Occipital lobe (tissue), 2 donors: ENCODE data around the gene PEAK1. TPM values are rescaled to one million over a fixed set of nuclear protein-coding genes. Genes with fewer than 3 reads are reported as not detected.

ENCODE experiments used
- DNase-seq: peaks from one replicate; lab custom pipeline; 2025; lab: John Stamatoyannopoulos, UW
- total RNA-seq: library from RNA; depleted of rRNA; stranded (reverse); fragments of >200 nt; gene quantifications from one replicate; pipeline ENCODE4 v1.2.3, GENCODE V29; 2014

Gene PEAK1
- total RNA-seq, 1 donor from 2014 or later = 25.4 TPM

GRCh38 chr15:77402740-77403379 is 17.0 kb downstream of the PEAK1 start:
- DNase-seq = no peak

DNA sequence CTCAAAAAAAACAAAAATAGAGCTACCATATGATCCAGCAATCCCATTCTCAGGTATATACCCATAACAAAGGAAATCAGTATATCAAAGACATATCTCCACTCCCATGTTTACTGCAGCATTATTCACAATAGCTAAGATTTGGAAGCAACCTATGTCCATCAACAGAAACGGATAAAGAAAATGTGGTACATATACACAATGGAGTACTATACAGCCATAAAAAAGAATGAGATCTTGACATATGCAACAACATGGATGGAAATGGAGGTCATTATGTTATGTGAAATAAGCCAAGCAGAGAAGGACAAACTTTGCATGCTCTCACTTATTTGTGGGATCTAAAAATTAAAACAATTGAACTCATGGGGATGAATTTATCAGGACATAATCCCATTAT is 19.6 kb downstream of the PEAK1 start:
- DNase-seq = no peak

GRCh38 chr15:77398927-77399326 is 21.0 kb downstream of the PEAK1 start:
- DNase-seq = no peak

GRCh38 chr15:77396692-77397091 is 23.2 kb downstream of the PEAK1 start:
- no peak for DNase-seq

- DNase-seq = no peak
Observed at GRCh38 chr15:77395013-77395774, 24.7 kb downstream of the PEAK1 start.

- DNase-seq = no peak
Observed at GRCh38 chr15:77393471-77393840, 26.4 kb downstream of the PEAK1 start.

GRCh38 chr15:77392762-77393470 is 27.0 kb downstream of the PEAK1 start:
- DNase-seq = no peak

GRCh38 chr15:77391372-77391951 is 28.4 kb downstream of the PEAK1 start:
- no peak for DNase-seq

- no peak for DNase-seq
Observed at GRCh38 chr15:77387365-77388105, 32.4 kb downstream of the PEAK1 start.

GRCh38 chr15:77386626-77387025 is 33.3 kb downstream of the PEAK1 start:
- DNase-seq = no peak

DNA sequence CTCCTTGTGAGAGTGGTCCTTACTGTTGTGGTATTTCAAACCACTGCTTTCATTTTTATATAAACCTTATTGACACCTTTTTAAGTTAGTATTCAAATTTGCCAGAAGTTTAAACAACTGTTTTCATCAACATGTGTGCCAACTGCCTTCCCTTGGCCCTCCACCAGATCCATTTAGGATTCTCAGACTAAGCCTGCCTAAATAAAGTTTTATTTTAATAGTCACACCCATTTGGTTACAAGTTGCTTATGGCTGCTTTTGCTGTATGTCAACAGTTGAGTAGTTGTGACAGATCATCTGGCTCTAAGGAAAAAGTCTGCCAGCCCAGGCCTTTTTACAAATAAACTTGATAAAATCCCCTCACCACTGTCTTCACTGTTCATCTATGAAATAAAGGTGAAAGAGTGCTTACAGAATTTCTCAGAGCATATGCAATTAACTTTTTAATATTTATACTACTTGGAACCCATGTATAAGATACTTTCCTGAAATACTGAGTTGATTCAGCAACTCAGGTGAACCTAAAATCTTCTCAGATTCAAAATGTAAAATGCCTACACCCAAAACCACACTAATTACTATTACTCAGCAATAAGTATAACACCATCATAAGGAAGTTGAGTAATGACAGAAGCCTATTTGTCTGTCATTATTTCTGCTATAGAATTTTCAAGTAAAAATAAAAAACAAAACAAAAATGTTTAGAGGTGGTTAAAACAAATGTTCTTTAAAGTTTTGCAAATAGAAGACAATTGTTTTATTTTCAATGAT is 35.1 kb downstream of the PEAK1 start:
- no peak for DNase-seq

DNA sequence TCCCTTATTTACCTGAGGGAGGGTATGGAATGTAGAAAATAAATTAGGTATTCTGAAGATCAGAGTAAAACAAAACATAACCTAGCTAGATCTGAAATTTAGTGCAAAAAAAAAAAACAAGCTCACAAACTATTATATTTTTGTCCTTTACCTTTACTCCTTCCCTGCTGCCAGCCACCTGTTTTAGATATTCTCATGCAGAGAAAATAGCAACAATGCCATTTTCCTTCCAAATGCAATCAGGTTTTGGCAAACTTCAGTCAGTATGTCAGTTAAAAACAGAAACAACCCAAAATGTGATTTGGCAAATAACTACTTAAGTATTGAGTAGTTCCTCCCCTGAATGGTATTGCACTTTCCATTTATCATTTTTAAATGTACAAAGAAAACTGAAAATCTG is 35.8 kb downstream of the PEAK1 start:
- no peak for DNase-seq

GRCh38 chr15:77380033-77380432 is 39.9 kb downstream of the PEAK1 start:
- no peak for DNase-seq

GRCh38 chr15:77376770-77377169 is 43.1 kb downstream of the PEAK1 start:
- no peak for DNase-seq

DNA sequence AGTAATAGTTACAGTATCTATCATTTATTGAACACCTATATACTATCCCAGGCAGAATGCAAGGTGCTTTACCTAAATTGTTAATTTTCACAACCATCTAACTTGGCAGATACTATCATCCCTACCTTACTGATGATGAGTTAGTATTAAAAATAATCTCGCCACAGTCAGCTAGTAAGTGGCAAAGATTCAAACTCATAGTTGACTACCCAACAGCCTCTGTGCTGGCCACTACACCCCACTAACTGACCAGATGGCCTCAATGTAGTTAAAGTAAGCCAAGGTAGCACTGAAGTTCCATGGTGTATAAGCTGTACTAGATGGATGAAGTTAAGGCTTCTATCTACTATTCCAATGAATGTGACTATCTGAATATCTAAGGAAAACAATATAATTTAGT is 44.8 kb downstream of the PEAK1 start:
- no peak for DNase-seq

DNA sequence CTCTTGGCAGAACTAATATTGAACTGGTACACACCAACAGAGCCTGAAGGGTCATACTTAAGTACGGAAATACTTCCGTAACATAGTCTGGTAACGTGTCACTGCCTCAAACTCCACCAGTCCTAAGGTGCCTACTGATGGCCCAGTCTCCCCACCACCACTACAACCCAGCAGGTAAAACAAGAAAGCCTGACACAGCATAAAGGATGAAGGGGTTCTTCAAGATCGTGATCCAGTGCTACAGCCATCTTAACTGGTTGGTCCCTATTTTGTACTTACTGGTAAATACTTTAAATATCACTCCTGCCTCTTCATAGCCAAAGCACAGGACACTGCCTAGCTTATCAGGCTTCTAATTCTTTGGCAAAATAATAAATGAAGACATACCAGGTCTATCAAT is 46.5 kb downstream of the PEAK1 start:
- no peak for DNase-seq

GRCh38 chr15:77371850-77372563 is 47.9 kb downstream of the PEAK1 start:
- no peak for DNase-seq

GRCh38 chr15:77370580-77370979 is 49.3 kb downstream of the PEAK1 start:
- DNase-seq = no peak

GRCh38 chr15:77369168-77369567 is 50.7 kb downstream of the PEAK1 start:
- no peak for DNase-seq

DNA sequence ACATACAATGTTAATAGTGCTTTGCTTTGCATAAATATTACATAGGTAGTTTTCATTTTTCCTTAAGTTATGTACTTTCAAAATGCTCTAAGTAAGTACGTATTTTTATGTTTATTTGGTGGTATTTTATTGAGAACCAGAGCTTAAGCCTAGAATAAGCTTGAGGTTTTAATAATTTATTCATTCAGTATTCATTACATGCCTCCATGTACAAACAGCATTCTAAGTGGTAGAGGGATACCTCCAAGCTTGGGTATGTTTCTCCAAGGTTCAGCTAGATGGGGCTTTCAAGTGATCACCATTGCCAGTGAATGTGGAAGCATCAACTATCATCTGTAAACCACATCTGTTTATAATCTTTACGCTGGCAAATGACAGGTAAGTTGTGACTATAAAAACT is 52.3 kb downstream of the PEAK1 start:
- DNase-seq = no peak
